ENCODE results near the gene MPZL3.

MPZL3 gene

DNA sequence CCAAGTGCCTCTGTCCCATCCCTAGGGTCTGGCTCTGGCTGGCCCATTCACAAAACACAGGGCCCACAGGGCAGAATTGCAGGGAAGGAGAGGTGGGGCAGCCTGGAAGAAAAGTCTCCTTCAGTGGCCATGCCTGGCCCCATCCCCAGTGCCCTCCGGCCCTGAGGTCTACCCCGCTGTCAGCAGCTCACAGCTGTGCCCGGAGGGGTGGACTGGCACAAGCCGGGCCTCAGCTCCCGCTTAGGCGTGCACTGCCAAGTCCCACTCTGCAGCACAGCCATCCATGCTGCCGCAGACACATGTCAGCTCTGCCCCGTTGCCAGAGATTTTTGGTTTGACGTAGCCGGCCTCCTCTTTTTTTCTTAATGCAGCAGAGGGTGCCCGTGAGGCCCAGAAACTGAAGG lies 71.9 kb downstream of the MPZL3 start:
- peak; percentile 45 for DNase-seq

DNA sequence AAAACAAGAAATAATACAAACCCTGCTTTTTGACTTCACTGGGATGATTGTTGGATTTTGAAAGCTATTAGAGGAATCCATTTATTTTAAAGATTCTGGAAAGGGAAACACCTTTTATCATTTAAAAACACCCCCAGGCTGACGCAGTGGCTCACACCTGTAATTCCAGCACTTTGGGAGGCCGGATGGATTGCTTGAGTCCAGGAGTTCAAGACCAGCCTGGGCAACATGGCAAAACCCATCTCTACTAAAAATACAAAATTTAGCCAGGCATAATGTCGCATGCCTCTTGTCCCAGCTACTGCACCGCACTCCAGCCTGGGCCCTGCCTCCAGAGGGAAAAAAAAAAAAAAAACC lies 75.4 kb downstream of the MPZL3 start:
- no peak for DNase-seq

Data from NCI-H446 treated with DMSO at 0.1 percent for 48 hours (cell line).